Ishikawa (cell line): Measurements from ENCODE around the gene TSPAN9.

Experiments used
- CEBPB ChIP-seq: IDR thresholded peaks from 2 replicates; pipeline ENCODE4 v1.6.1; 2012
- CREB1 ChIP-seq: IDR thresholded peaks from 2 replicates; pipeline ENCODE4 v1.6.1; 2012; ENCODE audit warnings: low read depth
- EGR1 ChIP-seq: IDR thresholded peaks from 2 replicates; pipeline ENCODE4 v1.6.1; 2012
- EP300 ChIP-seq: IDR thresholded peaks from 2 replicates; pipeline ENCODE4 v1.6.1; 2012; ENCODE audit warnings: borderline replicate concordance
- FOXM1 ChIP-seq: IDR thresholded peaks from 2 replicates; pipeline ENCODE4 v1.6.1; 2012; ENCODE audit warnings: low read depth, borderline replicate concordance
- NFIC ChIP-seq: IDR thresholded peaks from 2 replicates; pipeline ENCODE4 v1.6.1; 2012
- RAD21 ChIP-seq: IDR thresholded peaks from 2 replicates; pipeline ENCODE4 v1.6.1; 2012; ENCODE audit warnings: low read depth
- TAF1 ChIP-seq: IDR thresholded peaks from 2 replicates; pipeline ENCODE4 v1.6.1; 2012; ENCODE audit warnings: low read depth, mild to moderate bottlenecking
- TCF12 ChIP-seq: IDR thresholded peaks from 2 replicates; pipeline ENCODE4 v1.6.1; 2012; ENCODE audit warnings: low read depth
- TEAD4 ChIP-seq: IDR thresholded peaks from 2 replicates; pipeline ENCODE4 v1.6.1; 2012
- YY1 ChIP-seq: IDR thresholded peaks from 2 replicates; pipeline ENCODE4 v1.6.1; 2012; ENCODE audit warnings: low read depth
- ZBTB7A ChIP-seq: IDR thresholded peaks from 2 replicates; pipeline ENCODE4 v1.6.1; 2012; ENCODE audit warnings: low read depth
- TF ChIP-seq, protein P1 (sequence below): IDR thresholded peaks from 2 replicates; pipeline ENCODE4 v1.6.1; 2012; ENCODE audit warnings: low read depth, mild to moderate bottlenecking
- TF ChIP-seq, protein P2 (sequence below): IDR thresholded peaks from 2 replicates; pipeline ENCODE4 v1.6.1; 2012
- TF ChIP-seq, protein P3 (sequence below): IDR thresholded peaks from 2 replicates; pipeline ENCODE4 v1.6.1; 2012

Gene TSPAN9

DNA sequence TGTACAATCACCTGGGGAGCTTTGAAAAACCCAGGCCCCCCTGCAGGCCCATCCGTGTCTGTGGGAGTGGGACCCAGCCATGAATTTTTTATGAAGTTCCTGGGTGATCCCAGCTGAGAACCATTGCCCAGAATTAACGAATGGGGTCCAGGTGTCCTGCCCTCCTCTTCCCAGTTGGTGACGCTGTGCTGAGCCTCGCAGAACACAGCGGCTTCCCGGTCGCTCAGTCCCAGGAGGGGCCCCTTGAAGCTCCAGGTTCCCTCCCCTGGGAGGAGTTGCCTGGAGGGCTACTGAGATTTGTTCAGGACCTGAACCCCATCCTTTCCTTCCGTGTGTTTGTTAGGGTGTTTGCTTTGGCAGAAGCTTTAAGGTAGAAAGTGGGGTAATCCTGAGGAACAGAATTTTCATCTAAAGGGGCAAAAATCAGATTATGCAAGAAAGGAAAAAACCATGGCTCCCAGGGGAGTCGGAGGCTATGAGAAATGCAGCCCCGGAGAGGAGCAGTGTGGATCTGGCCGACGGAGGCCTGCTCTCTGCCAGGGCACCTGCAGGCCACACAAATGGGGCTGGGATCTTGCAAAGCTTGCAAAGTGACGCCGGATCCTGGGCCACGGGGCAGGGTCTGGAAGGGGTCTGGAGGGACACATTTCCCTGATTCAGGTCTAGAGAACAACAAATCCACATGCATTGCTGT lies 249.1 kb downstream of the TSPAN9 start:
- no peak for TF ChIP-seq CEBPB
- TF ChIP-seq, protein P1, sequence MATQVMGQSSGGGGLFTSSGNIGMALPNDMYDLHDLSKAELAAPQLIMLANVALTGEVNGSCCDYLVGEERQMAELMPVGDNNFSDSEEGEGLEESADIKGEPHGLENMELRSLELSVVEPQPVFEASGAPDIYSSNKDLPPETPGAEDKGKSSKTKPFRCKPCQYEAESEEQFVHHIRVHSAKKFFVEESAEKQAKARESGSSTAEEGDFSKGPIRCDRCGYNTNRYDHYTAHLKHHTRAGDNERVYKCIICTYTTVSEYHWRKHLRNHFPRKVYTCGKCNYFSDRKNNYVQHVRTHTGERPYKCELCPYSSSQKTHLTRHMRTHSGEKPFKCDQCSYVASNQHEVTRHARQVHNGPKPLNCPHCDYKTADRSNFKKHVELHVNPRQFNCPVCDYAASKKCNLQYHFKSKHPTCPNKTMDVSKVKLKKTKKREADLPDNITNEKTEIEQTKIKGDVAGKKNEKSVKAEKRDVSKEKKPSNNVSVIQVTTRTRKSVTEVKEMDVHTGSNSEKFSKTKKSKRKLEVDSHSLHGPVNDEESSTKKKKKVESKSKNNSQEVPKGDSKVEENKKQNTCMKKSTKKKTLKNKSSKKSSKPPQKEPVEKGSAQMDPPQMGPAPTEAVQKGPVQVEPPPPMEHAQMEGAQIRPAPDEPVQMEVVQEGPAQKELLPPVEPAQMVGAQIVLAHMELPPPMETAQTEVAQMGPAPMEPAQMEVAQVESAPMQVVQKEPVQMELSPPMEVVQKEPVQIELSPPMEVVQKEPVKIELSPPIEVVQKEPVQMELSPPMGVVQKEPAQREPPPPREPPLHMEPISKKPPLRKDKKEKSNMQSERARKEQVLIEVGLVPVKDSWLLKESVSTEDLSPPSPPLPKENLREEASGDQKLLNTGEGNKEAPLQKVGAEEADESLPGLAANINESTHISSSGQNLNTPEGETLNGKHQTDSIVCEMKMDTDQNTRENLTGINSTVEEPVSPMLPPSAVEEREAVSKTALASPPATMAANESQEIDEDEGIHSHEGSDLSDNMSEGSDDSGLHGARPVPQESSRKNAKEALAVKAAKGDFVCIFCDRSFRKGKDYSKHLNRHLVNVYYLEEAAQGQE, result no peak
- TF ChIP-seq, protein P2, sequence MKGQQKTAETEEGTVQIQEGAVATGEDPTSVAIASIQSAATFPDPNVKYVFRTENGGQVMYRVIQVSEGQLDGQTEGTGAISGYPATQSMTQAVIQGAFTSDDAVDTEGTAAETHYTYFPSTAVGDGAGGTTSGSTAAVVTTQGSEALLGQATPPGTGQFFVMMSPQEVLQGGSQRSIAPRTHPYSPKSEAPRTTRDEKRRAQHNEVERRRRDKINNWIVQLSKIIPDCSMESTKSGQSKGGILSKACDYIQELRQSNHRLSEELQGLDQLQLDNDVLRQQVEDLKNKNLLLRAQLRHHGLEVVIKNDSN, result no peak

DNA sequence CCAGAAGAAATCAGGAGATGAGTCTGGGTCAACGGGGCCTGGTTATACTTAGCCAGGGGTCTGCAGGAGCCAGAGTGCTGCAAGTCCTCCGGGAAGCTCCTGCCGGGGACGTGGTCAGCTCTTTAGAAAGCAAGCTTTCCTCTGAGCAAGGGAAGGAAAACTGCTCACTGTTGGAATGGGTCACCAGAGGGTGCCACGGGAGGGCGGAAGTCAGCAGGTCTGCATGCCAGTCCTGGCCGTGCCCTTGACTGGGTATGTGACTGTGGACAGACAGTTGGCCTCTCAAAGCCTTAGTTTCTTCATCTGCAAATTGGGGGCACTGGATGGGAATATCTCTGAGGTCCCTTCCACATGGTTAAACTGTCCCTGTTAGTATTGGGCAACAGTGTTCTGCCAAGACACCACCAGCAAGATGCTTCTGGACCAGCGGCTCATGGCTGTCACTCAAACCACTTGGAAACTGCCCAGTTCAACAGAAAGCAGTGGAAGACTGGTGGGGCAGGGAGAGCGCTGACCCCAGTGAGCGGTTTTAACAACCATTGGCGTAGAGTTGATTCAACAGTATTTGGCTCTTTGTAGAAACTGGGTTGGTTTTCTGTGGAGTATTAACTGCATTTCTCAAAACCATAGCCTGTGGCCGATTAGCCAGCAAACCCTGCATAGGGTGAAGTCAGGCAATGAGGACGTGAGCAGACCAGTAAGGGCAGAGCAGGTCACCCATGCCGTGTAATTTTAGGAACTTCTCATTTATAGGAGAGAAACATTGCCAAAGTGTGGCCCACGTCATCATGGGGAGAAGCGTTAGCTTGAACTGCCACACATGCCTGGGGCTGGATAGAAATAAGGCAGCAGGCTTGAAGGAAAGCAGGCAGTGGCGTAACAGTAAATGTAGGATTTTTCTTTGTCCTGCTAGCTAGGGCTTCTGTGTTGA lies 249.9 kb downstream of the TSPAN9 start:
- no peak for TF ChIP-seq CREB1
- TF ChIP-seq NFIC, result no peak
- TF ChIP-seq, protein P1, result no peak
- TF ChIP-seq YY1, result no peak
- no peak for TF ChIP-seq TAF1
- TF ChIP-seq, protein P3, sequence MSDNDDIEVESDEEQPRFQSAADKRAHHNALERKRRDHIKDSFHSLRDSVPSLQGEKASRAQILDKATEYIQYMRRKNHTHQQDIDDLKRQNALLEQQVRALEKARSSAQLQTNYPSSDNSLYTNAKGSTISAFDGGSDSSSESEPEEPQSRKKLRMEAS, result no peak
- no peak for TF ChIP-seq EGR1
- TF ChIP-seq EP300, result no peak

DNA sequence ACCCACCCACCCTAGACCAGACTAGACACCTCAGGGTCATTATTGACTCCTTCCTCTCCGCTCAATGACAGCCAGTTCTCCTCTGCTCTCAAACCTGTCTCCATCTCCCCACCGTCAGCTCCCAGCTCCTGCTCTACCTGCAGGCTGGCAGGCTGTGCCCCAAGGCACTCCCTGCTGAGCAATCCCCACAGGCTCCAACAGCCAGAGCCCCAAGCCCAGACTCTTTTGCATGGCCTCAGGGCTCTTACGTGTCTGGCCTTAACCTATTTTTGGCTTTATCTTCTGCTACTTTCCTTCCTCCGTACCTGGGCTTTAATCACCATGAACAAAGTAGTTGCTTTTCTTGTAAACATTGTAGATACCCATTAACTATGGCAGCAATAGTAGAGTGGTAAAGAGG lies 250.9 kb downstream of the TSPAN9 start:
- no peak for TF ChIP-seq RAD21
- no peak for TF ChIP-seq TEAD4
- TF ChIP-seq, protein P1, result no peak
- TF ChIP-seq EGR1, result no peak
- no peak for TF ChIP-seq NFIC
- no peak for TF ChIP-seq YY1
- no peak for TF ChIP-seq TCF12
- no peak for TF ChIP-seq EP300
- no peak for TF ChIP-seq CREB1
- TF ChIP-seq, protein P2, result no peak
- TF ChIP-seq CEBPB, result no peak
- TF ChIP-seq, protein P3, result no peak
- no peak for TF ChIP-seq FOXM1
- no peak for TF ChIP-seq TAF1
- no peak for TF ChIP-seq ZBTB7A

DNA sequence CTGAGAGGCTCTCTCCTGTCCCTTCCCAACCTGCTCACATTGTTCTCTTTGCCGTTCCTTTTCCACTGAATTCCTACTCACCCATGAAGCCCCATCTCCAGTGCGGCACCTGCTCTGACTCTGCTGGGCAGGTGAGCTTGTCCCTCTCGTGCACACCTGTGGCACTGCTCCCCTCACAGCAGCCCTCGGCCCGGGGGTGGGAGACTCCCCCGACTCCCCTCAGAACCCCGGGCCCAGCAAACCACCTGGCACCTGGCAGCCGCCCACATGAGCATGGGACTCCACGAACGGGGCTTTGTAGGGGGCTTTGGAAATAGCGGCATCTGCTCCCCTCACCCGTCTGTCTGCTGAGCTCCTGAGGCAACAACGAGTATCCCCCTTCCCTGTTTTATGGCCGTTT lies 251.4 kb downstream of the TSPAN9 start:
- no peak for TF ChIP-seq EGR1
- no peak for TF ChIP-seq YY1
- TF ChIP-seq, protein P1, result no peak
